ENCODE measurements around the gene PLAAT4.
A peak's percentile ranks its signal among the peaks of the same experiment; 100 is the strongest.

PLAAT4 gene

GRCh38 chr11:63556404-63557013 is 19.9 kb downstream of the PLAAT4 start:
- H3K4me3 ChIP-seq (ENCODE audit: insufficient read depth in 1 of 2, low read depth in 1 of 2, low read length in 2 of 2) = no peak overlapping the region
- H2BK12ac ChIP-seq (ENCODE audit: low read length in 2 of 2) = no peak overlapping the region
- no peak overlapping the region for H3K27ac ChIP-seq (ENCODE audit: low read length, poor library complexity, severe bottlenecking)
- no peak overlapping the region for H2BK15ac ChIP-seq (ENCODE audit: low read depth, poor library complexity, severe bottlenecking)
- no peak overlapping the region for H3K23ac ChIP-seq (ENCODE audit: low read length in 2 of 2)
- H3K9me3 ChIP-seq (ENCODE audit: control insufficient read depth, low read length) = no peaks in the 10 kb centered on the region
- H3K18ac ChIP-seq (ENCODE audit: low read depth in 1 of 2, low read length in 2 of 2) = no peak overlapping the region
- H3K14ac ChIP-seq (ENCODE audit: low read length in 2 of 2) = no peak overlapping the region
- H2AFZ ChIP-seq (ENCODE audit: low read depth, low read length) = no peak overlapping the region
- no peak overlapping the region for H4K91ac ChIP-seq (ENCODE audit: low read length)
- peaks cover 5% of the 10 kb centered on the region for H3K4me1 ChIP-seq (ENCODE audit: control insufficient read depth, insufficient read depth, low read depth, low read length)
- 74% methylated on average over 7 of the region's 7 CpGs for WGBS
- H3K27me3 ChIP-seq (ENCODE audit: control insufficient read depth in 1 of 2, insufficient read depth in 1 of 2, low read length in 2 of 2) = peaks cover 0 to 18% of the 10 kb centered on the region in 2 experiments
- H2BK120ac ChIP-seq (ENCODE audit: low read depth, low read length) = no peak overlapping the region
- H3K79me1 ChIP-seq (replicated peaks; ENCODE audit: low read length, poor library complexity, severe bottlenecking) = no peaks in the 10 kb centered on the region
- H2BK5ac ChIP-seq (ENCODE audit: low read depth, low read length, poor library complexity, severe bottlenecking) = no peak overlapping the region
- no peak overlapping the region for H3K9ac ChIP-seq (ENCODE audit: low read length)
- H3K4ac ChIP-seq (ENCODE audit: low read depth in 1 of 2, low read length in 2 of 2) = no peak overlapping the region
- no peak overlapping the region for H3K4me2 ChIP-seq (ENCODE audit: low read length, poor library complexity, severe bottlenecking)
- no peak overlapping the region for H2AK5ac ChIP-seq (ENCODE audit: low read length, severe bottlenecking)
- no peaks in the 10 kb centered on the region for H3K36me3 ChIP-seq (ENCODE audit: control insufficient read depth in 1 of 2, insufficient read depth in 2 of 2, low read depth in 1 of 2, low read length in 2 of 2)
- no peak overlapping the region for H4K8ac ChIP-seq (ENCODE audit: low read length)
- no peak for DNase-seq

- 88% methylated on average over 7 of the region's 7 CpGs for WGBS
Observed at GRCh38 chr11:63557570-63557969, 21.0 kb downstream of the PLAAT4 start.

DNA sequence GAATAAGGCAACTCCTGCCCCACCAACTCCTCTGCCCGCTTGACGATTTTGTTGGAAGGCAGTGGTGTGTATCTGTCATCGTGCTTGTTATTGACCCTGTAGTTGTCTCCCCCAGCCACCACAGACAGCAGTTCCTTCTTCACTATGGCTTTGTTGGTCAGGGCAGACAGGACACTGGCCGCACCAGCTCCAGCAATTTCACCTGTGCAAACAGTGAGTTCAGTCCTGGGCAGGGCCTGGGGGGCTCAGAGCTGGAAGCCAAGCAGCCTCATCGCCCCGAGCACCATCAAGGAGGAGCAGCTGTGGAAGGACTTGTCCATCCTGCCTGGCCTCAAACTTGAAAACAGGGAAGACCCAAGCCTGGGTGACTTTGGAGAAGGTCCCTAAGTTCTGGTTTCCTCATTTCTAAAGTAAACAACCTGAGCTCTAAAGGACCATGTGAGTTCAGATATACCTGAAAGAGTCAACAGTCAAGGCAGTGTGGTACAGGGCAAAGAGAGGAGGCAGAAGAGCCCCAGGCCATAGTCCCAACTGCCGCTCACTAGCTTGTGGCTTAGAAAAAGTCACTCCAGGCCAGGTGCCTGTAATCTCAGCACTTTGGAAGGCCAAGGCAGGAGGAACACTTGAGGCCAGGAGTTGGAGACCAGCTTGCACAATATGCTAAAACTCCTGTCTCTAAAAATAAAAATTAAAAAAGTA is 22.0 kb downstream of the PLAAT4 start:
- no peak overlapping the region for H3K14ac ChIP-seq (ENCODE audit: low read length in 2 of 2)

More at GRCh38 chr11:63557570-63557969, 21.0 kb downstream of the PLAAT4 start:
- Histone ChIP-seq H3K4ac (ENCODE audit: low read depth in 1 of 2, low read length in 2 of 2) (no peak overlapping the region), H2AK5ac (ENCODE audit: low read length, severe bottlenecking) (no peak overlapping the region), H4K8ac (ENCODE audit: low read length) (no peak overlapping the region), H3K9me3 (ENCODE audit: control insufficient read depth, low read length) (no peaks in the 10 kb centered on the region), H3K36me3 (ENCODE audit: control insufficient read depth in 1 of 2, insufficient read depth in 2 of 2, low read depth in 1 of 2, low read length in 2 of 2) (no peaks in the 10 kb centered on the region), H3K9ac (ENCODE audit: low read length) (no peak overlapping the region), H3K4me1 (ENCODE audit: control insufficient read depth, insufficient read depth, low read depth, low read length) (peaks cover 5% of the 10 kb centered on the region), H2BK120ac (ENCODE audit: low read depth, low read length) (no peak overlapping the region), H3K79me1 (replicated peaks; ENCODE audit: low read length, poor library complexity, severe bottlenecking) (no peaks in the 10 kb centered on the region), H3K27ac (ENCODE audit: low read length, poor library complexity, severe bottlenecking) (no peak overlapping the region), H2BK15ac (ENCODE audit: low read depth, poor library complexity, severe bottlenecking) (no peak overlapping the region), H2BK12ac (ENCODE audit: low read length in 2 of 2) (no peak overlapping the region), H4K91ac (ENCODE audit: low read length) (no peak overlapping the region), H3K23ac (ENCODE audit: low read length in 2 of 2) (no peak overlapping the region), H3K18ac (ENCODE audit: low read depth in 1 of 2, low read length in 2 of 2) (no peak overlapping the region), H2BK5ac (ENCODE audit: low read depth, low read length, poor library complexity, severe bottlenecking) (no peak overlapping the region), H3K4me3 (ENCODE audit: insufficient read depth in 1 of 2, low read depth in 1 of 2, low read length in 2 of 2) (no peak overlapping the region), H3K4me2 (ENCODE audit: low read length, poor library complexity, severe bottlenecking) (no peak overlapping the region), H3K14ac (ENCODE audit: low read length in 2 of 2) (no peak overlapping the region), H3K27me3 (ENCODE audit: control insufficient read depth in 1 of 2, insufficient read depth in 1 of 2, low read length in 2 of 2) (peaks cover 0 to 18% of the 10 kb centered on the region in 2 experiments), H2AFZ (ENCODE audit: low read depth, low read length) (no peak overlapping the region)
- no peak for DNase-seq

GRCh38 chr11:63560506-63561180 is 24.0 kb downstream of the PLAAT4 start:
- Histone ChIP-seq H4K8ac (ENCODE audit: low read length) (no peak overlapping the region), H3K4ac (ENCODE audit: low read depth in 1 of 2, low read length in 2 of 2) (no peak overlapping the region), H3K36me3 (ENCODE audit: control insufficient read depth in 1 of 2, insufficient read depth in 2 of 2, low read depth in 1 of 2, low read length in 2 of 2) (no peaks in the 10 kb centered on the region), H2BK5ac (ENCODE audit: low read depth, low read length, poor library complexity, severe bottlenecking) (no peak overlapping the region), H3K4me3 (ENCODE audit: insufficient read depth in 1 of 2, low read depth in 1 of 2, low read length in 2 of 2) (no peak overlapping the region), H3K79me1 (replicated peaks; ENCODE audit: low read length, poor library complexity, severe bottlenecking) (no peaks in the 10 kb centered on the region), H2BK120ac (ENCODE audit: low read depth, low read length) (no peak overlapping the region), H2BK15ac (ENCODE audit: low read depth, poor library complexity, severe bottlenecking) (no peak overlapping the region), H3K18ac (ENCODE audit: low read depth in 1 of 2, low read length in 2 of 2) (no peak overlapping the region), H3K9ac (ENCODE audit: low read length) (no peak overlapping the region), H2BK12ac (ENCODE audit: low read length in 2 of 2) (no peak overlapping the region), H3K4me1 (ENCODE audit: control insufficient read depth, insufficient read depth, low read depth, low read length) (peaks cover 7% of the 10 kb centered on the region), H3K23ac (ENCODE audit: low read length in 2 of 2) (no peak overlapping the region), H3K4me2 (ENCODE audit: low read length, poor library complexity, severe bottlenecking) (no peak overlapping the region), H3K9me3 (ENCODE audit: control insufficient read depth, low read length) (no peaks in the 10 kb centered on the region), H3K27me3 (ENCODE audit: control insufficient read depth in 1 of 2, insufficient read depth in 1 of 2, low read length in 2 of 2) (peaks cover 0 to 17% of the 10 kb centered on the region in 2 experiments), H2AFZ (ENCODE audit: low read depth, low read length) (no peak overlapping the region), H3K27ac (ENCODE audit: low read length, poor library complexity, severe bottlenecking) (no peak overlapping the region), H3K14ac (ENCODE audit: low read length in 2 of 2) (peak overlapping the region in 1 of 2 experiments; percentile 38), H2AK5ac (ENCODE audit: low read length, severe bottlenecking) (no peak overlapping the region), H4K91ac (ENCODE audit: low read length) (no peak overlapping the region)
- WGBS = 85% methylated on average over 6 of the region's 7 CpGs
- DNase-seq = no peak

More for the DNA sequence above, 22.0 kb downstream of the PLAAT4 start:
- Histone ChIP-seq H3K36me3 (ENCODE audit: control insufficient read depth in 1 of 2, insufficient read depth in 2 of 2, low read depth in 1 of 2, low read length in 2 of 2) (no peaks in the 10 kb centered on the region), H2BK15ac (ENCODE audit: low read depth, poor library complexity, severe bottlenecking) (no peak overlapping the region), H2BK5ac (ENCODE audit: low read depth, low read length, poor library complexity, severe bottlenecking) (no peak overlapping the region), H3K4me3 (ENCODE audit: insufficient read depth in 1 of 2, low read depth in 1 of 2, low read length in 2 of 2) (no peak overlapping the region), H4K91ac (ENCODE audit: low read length) (no peak overlapping the region), H3K27me3 (ENCODE audit: control insufficient read depth in 1 of 2, insufficient read depth in 1 of 2, low read length in 2 of 2) (peaks cover 0 to 18% of the 10 kb centered on the region in 2 experiments), H2BK12ac (ENCODE audit: low read length in 2 of 2) (no peak overlapping the region), H2AK5ac (ENCODE audit: low read length, severe bottlenecking) (no peak overlapping the region), H4K8ac (ENCODE audit: low read length) (no peak overlapping the region), H3K79me1 (replicated peaks; ENCODE audit: low read length, poor library complexity, severe bottlenecking) (no peaks in the 10 kb centered on the region), H3K27ac (ENCODE audit: low read length, poor library complexity, severe bottlenecking) (no peak overlapping the region), H3K9ac (ENCODE audit: low read length) (no peak overlapping the region), H3K23ac (ENCODE audit: low read length in 2 of 2) (no peak overlapping the region), H3K4ac (ENCODE audit: low read depth in 1 of 2, low read length in 2 of 2) (no peak overlapping the region), H2AFZ (ENCODE audit: low read depth, low read length) (no peak overlapping the region), H3K9me3 (ENCODE audit: control insufficient read depth, low read length) (no peaks in the 10 kb centered on the region), H3K4me2 (ENCODE audit: low read length, poor library complexity, severe bottlenecking) (no peak overlapping the region), H3K4me1 (ENCODE audit: control insufficient read depth, insufficient read depth, low read depth, low read length) (peaks cover 4% of the 10 kb centered on the region), H2BK120ac (ENCODE audit: low read depth, low read length) (no peak overlapping the region), H3K18ac (ENCODE audit: low read depth in 1 of 2, low read length in 2 of 2) (no peak overlapping the region)
- 91% methylated on average over 7 of the region's 7 CpGs for WGBS
- DNase-seq = no peak

All from mesenchymal stem cell (in vitro differentiated cells and primary cell).